HepG2 (cell line): ENCODE data around the gene LASP1. TPM values are rescaled to one million over a fixed set of nuclear protein-coding genes. Genes with fewer than 3 reads are reported as not detected.

Experiments used
- AGO1 ChIP-seq: fragments of 200-400 bp; formaldehyde crosslinking; IDR thresholded peaks from 2 replicates; pipeline ENCODE4 v1.6.1; 2017; ENCODE audit warnings: mild to moderate bottlenecking, low read depth, low read length, moderate library complexity; ENCODE audit not compliant: poor library complexity, severe bottlenecking
- CENPBD1 ChIP-seq: sonication (generic); formaldehyde crosslinking; IDR thresholded peaks from 2 replicates; pipeline ENCODE4 v1.8.0; 2022; ENCODE audit warnings: missing genetic modification reagents, low read depth, mild to moderate bottlenecking, borderline replicate concordance
- DMTF1 ChIP-seq: sonication (generic); formaldehyde crosslinking; IDR thresholded peaks from 2 replicates; pipeline ENCODE4 v1.4.0; 2020; ENCODE audit warnings: mild to moderate bottlenecking, missing genetic modification reagents
- FOXA3 ChIP-seq: IDR thresholded peaks from 2 replicates; pipeline ENCODE4 v1.6.1; 2016; ENCODE audit warnings: missing genetic modification reagents, missing compliant biosample characterization
- HDAC6 ChIP-seq: fragments of 200-600 bp; sonication (generic); IDR thresholded peaks from 2 replicates; pipeline ENCODE4 v1.7.0; 2017; ENCODE audit warnings: mild to moderate bottlenecking, antibody characterized with exemption, low read length, low read depth
- HNRNPL ChIP-seq: fragments of 200-400 bp; formaldehyde crosslinking; IDR thresholded peaks from 2 replicates; pipeline ENCODE4 v1.6.1; 2017; ENCODE audit warnings: mild to moderate bottlenecking, low read depth, low read length
- KDM5A ChIP-seq: fragments of 200-600 bp; sonication (generic); IDR thresholded peaks from 2 replicates; pipeline ENCODE4 v1.7.0; 2018; ENCODE audit warnings: antibody characterized with exemption, mild to moderate bottlenecking, low read length, borderline replicate concordance
- NFKB2 ChIP-seq: sonication (generic); formaldehyde crosslinking; IDR thresholded peaks from 2 replicates; pipeline ENCODE4 v1.4.0; 2020; ENCODE audit warnings: missing genetic modification reagents, borderline replicate concordance
- ONECUT2 ChIP-seq: sonication (generic); formaldehyde crosslinking; IDR thresholded peaks from 2 replicates; pipeline ENCODE4 v1.4.0; 2020; ENCODE audit warnings: missing genetic modification reagents
- PCBP1 ChIP-seq: fragments of 200-400 bp; formaldehyde crosslinking; IDR thresholded peaks from 2 replicates; pipeline ENCODE4 v1.6.1; 2017; ENCODE audit warnings: mild to moderate bottlenecking, low read depth, low read length, borderline replicate concordance
- RARA ChIP-seq: IDR thresholded peaks from 2 replicates; pipeline ENCODE4 v1.6.1; 2016; ENCODE audit warnings: missing genetic modification reagents, missing compliant biosample characterization
- RNF2 ChIP-seq: fragments of 450-650 bp; conservative IDR thresholded peaks from 2 replicates; pipeline ENCODE4 v1.6.1; 2016; ENCODE audit warnings: low read depth
- RXRB ChIP-seq: IDR thresholded peaks from 2 replicates; pipeline ENCODE4 v1.6.1; 2016; ENCODE audit warnings: borderline replicate concordance, missing genetic modification reagents, missing compliant biosample characterization
- SMAD3 ChIP-seq: sonication (generic); formaldehyde crosslinking; IDR thresholded peaks from 2 replicates; pipeline ENCODE4 v1.4.0; 2020; ENCODE audit warnings: missing genetic modification reagents
- SNRNP70 ChIP-seq: fragments of 200-400 bp; formaldehyde crosslinking; IDR thresholded peaks from 2 replicates; pipeline ENCODE4 v1.6.1; 2017; ENCODE audit warnings: mild to moderate bottlenecking, low read depth, low read length, moderate library complexity
- SOX6 ChIP-seq, 2 experiments: fragments of 450-650 bp in 1 of 2; sonication (generic) in 1 of 2; formaldehyde crosslinking in 1 of 2; IDR thresholded peaks; 2 replicates each; pipeline versions ENCODE4 v1.4.0 to v1.6.1; 2017 to 2020; ENCODE audit warnings: antibody characterized with exemption in 1 of 2, mild to moderate bottlenecking in 1 of 2, missing genetic modification reagents in 1 of 2
- STAT6 ChIP-seq: sonication (generic); formaldehyde crosslinking; IDR thresholded peaks from 2 replicates; pipeline ENCODE4 v1.4.0; 2020; ENCODE audit warnings: missing genetic modification reagents, mild to moderate bottlenecking, borderline replicate concordance
- ZNF101 ChIP-seq: sonication (generic); formaldehyde crosslinking; IDR thresholded peaks from 2 replicates; pipeline ENCODE4 v1.4.0; 2020; ENCODE audit warnings: mild to moderate bottlenecking, low read depth, missing genetic modification reagents, borderline replicate concordance
- ZNF224 ChIP-seq: sonication (generic); formaldehyde crosslinking; IDR thresholded peaks from 2 replicates; pipeline ENCODE4 v1.5.0; 2020; ENCODE audit warnings: mild to moderate bottlenecking, missing genetic modification reagents
- ZNF274 ChIP-seq: sonication (generic); formaldehyde crosslinking; IDR thresholded peaks from 2 replicates; pipeline ENCODE4 v1.5.1; 2020; ENCODE audit warnings: mild to moderate bottlenecking, missing genetic modification reagents
- ZNF33A ChIP-seq: sonication (generic); formaldehyde crosslinking; IDR thresholded peaks from 2 replicates; pipeline ENCODE4 v1.5.1; 2020; ENCODE audit warnings: missing genetic modification reagents, mild to moderate bottlenecking, moderate library complexity, borderline replicate concordance
- ZNF619 ChIP-seq: sonication (generic); formaldehyde crosslinking; IDR thresholded peaks from 2 replicates; pipeline ENCODE4 v1.4.0; 2020; ENCODE audit warnings: mild to moderate bottlenecking, missing genetic modification reagents
- ZNF773 ChIP-seq: sonication (generic); formaldehyde crosslinking; IDR thresholded peaks from 2 replicates; pipeline ENCODE4 v1.4.0; 2020; ENCODE audit warnings: missing genetic modification reagents, borderline replicate concordance
- ZSCAN12 ChIP-seq: sonication (generic); formaldehyde crosslinking; IDR thresholded peaks from 2 replicates; pipeline ENCODE4 v1.9.0; 2021; ENCODE audit warnings: mild to moderate bottlenecking, missing genetic modification reagents
- ZSCAN20 ChIP-seq: sonication (generic); formaldehyde crosslinking; IDR thresholded peaks from 2 replicates; pipeline ENCODE4 v1.4.0; 2020; ENCODE audit warnings: missing genetic modification reagents, mild to moderate bottlenecking, borderline replicate concordance
- polyA plus RNA-seq, 8 experiments: library from polyadenylated mRNA; depleted of rRNA in 3 of 8; stranded (reverse) in 7 of 8; unstranded in 1 of 8; fragments of >200 nt; fragmentation: Illumina TruSeq in 4 of 8; extraction: Trizol in 4 of 8; gene quantifications; 2 replicates each; pipeline versions ENCODE4 v1.2.1 to v1.2.3, GENCODE V29; 2011 to 2016; ENCODE audit warnings: low read depth in 4 of 8, missing spikeins in 1 of 8, mixed read lengths in 1 of 8; ENCODE audit not compliant: insufficient read depth in 1 of 8
- total RNA-seq, 5 experiments: library from RNA; depleted of rRNA; stranded (reverse); fragments of >200 nt; fragmentation: Illumina TruSeq; extraction: Trizol; gene quantifications; 2 replicates each; pipeline ENCODE4 v1.2.3, GENCODE V29; 2016; ENCODE audit warnings: low read depth in 1 of 5

LASP1 gene
- total and polyA plus RNA-seq, 2 of the 13 experiments (the other 11 are each of a cell fraction or from before 2014, with no cell fraction given): 70.1 to 97.0 TPM

- TF ChIP-seq CENPBD1 (CRISPR knock-in tag) (no peak), RNF2 (no peak), KDM5A (no peak), SMAD3 (CRISPR knock-in tag) (no peak), PCBP1 (peak; percentile 97), ZSCAN12 (CRISPR knock-in tag) (no peak), NFKB2 (CRISPR knock-in tag) (no peak), RXRB (no peak), ONECUT2 (CRISPR knock-in tag) (no peak), AGO1 (no peak), ZNF224 (no peak), STAT6 (CRISPR knock-in tag) (no peak), ZNF274 (CRISPR knock-in tag) (peak; percentile 53; the same call in 1 of the 2 replicates), RARA (no peak), HNRNPL (peak; percentile 74; the same call in 1 of the 2 replicates), ZSCAN20 (CRISPR knock-in tag) (no peak; the same call in 1 of the 2 replicates), DMTF1 (CRISPR knock-in tag) (no peak), HDAC6 (no peak), SNRNP70 (no peak), FOXA3 (CRISPR knock-in tag) (no peak), ZNF773 (CRISPR knock-in tag) (no peak), SOX6 (IDR thresholded peaks at IDR 0.05) (no peak), SOX6 (CRISPR knock-in tag; IDR thresholded peaks at IDR 0.05) (peak; percentile 42), ZNF101 (CRISPR knock-in tag) (no peak), ZNF33A (CRISPR knock-in tag) (no peak), ZNF619 (no peak)
Measured at GRCh38 chr17:38870259-38871165, 654 bp downstream of the LASP1 start (continued).
